Natural killer cell (primary cell): ENCODE data around the gene NCCRP1. TPM values are rescaled to one million over a fixed set of nuclear protein-coding genes. Genes with fewer than 3 reads are reported as not detected.

ENCODE experiments used
- ATAC-seq, 3 donors: fragments of 150-1000 bp in 2 of 3; fragments of 200-7000 bp in 1 of 3; cut with Tn5 transposase; 1 replicate in 1 of 3; 2 replicates in 2 of 3; pipeline ENCODE4 v1.10.0; 2021; ENCODE audit warnings: mild to moderate bottlenecking in 2 of 3, moderate library complexity in 2 of 3
- DNase-seq, 2 donors: peaks; one replicate each; pipeline versions ENCODE4 v3.0.0 to v3.0.0-alpha.2; 2013 to 2021; ENCODE audit warnings: mixed read lengths in 1 of 2
- H3K27ac ChIP-seq: one replicate; pipeline ENCODE4 v1.5.1; 2013; ENCODE audit warnings: mild to moderate bottlenecking, low read length
- H3K27me3 ChIP-seq: one replicate; pipeline ENCODE4 v1.6.1; 2013; ENCODE audit warnings: low read length; ENCODE audit not compliant: control insufficient read depth, insufficient read depth
- H3K36me3 ChIP-seq: one replicate; pipeline ENCODE4 v1.6.1; 2013; ENCODE audit warnings: low read length; ENCODE audit not compliant: control insufficient read depth, insufficient read depth
- H3K4me1 ChIP-seq: one replicate; pipeline ENCODE4 v1.6.1; 2013; ENCODE audit warnings: low read length; ENCODE audit not compliant: control insufficient read depth, insufficient read depth
- H3K4me3 ChIP-seq: one replicate; pipeline ENCODE4 v1.5.1; 2013; ENCODE audit warnings: low read length
- H3K9me3 ChIP-seq: one replicate; pipeline ENCODE4 v1.6.1; 2013; ENCODE audit warnings: low read length; ENCODE audit not compliant: control insufficient read depth, insufficient read depth
- H3K27ac Mint-ChIP-seq, 2 donors: one replicate each; pipeline ENCODE4 v1.8.0; 2022; ENCODE audit warnings: mild to moderate bottlenecking in 2 of 2, mixed read lengths in 2 of 2, moderate library complexity in 1 of 2
- H3K27me3 Mint-ChIP-seq, 2 donors: one replicate each; pipeline ENCODE4 v1.8.0; 2022; ENCODE audit warnings: low read depth in 2 of 2, mixed read lengths in 2 of 2
- H3K36me3 Mint-ChIP-seq: one replicate; pipeline ENCODE4 v1.8.0; 2022; ENCODE audit warnings: mixed read lengths
- H3K4me1 Mint-ChIP-seq, 2 donors: one replicate each; pipeline ENCODE4 v1.8.0; 2022; ENCODE audit warnings: mixed read lengths in 2 of 2
- H3K4me3 Mint-ChIP-seq: one replicate; pipeline ENCODE4 v1.8.0; 2022; ENCODE audit warnings: mild to moderate bottlenecking, moderate library complexity, mixed read lengths
- H3K9me3 Mint-ChIP-seq, 2 donors: one replicate each; pipeline ENCODE4 v1.8.0; 2022; ENCODE audit warnings: mixed read lengths in 2 of 2
- whole genome bisulfite sequencing: methylation state at CpG from one replicate; pipeline ENCODE4 v1.1.7; 2013; ENCODE audit warnings: missing lambda C conversion rate; ENCODE audit not compliant: insufficient coverage; 5-methylcytosine and 5-hydroxymethylcytosine counted together
- intact Hi-C: fragments of 100-400 bp; cut with micrococcal nuclease; formaldehyde crosslinking; loops from one replicate; pipeline ENCODE4 v1.14.2; 2022
- total RNA-seq, 4 donors: library from RNA; stranded (reverse); fragments of 120-200 nt in 1 of 4; gene quantifications; one replicate each; pipeline versions ENCODE4 v1.2.3 to v1.2.4, GENCODE V29; 2013 to 2022
- TF ChIP-seq, protein P1 (sequence below): fragments of 200-600 bp; IDR thresholded peaks from one replicate; pipeline ENCODE4 v1.8.0; 2022; ENCODE audit warnings: antibody characterized with exemption

Gene NCCRP1
- total RNA-seq, 3 donors from 2014 or later (not counting 1 experiment from before 2014, with no cell fraction given): not detected

DNA sequence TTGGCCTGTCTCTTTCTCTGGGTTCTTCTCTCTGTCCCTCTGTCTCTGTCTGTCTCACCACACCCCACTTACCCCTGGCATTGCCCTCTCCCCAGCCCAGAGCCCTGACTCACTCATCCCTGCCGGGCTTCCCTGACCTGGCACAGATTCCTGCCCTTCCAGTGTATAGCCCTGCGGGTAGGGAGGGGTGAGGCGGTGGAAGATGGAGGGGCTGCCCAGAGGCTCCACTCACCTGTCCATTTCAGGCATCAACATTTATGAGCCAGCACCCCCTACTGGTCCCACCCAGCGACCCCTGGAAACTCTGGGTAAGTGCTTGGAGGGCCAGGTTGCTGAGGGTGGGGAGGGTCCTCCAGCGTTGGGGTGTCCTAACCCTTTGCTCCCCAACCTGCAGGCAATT, 1.0 kb downstream of the NCCRP1 start:
- H3K9me3 ChIP-seq: no peaks in the 10 kb centered on the region
- DNase-seq (no peak), ATAC-seq (no peak)
- H3K27ac ChIP-seq: no peak overlapping the region
- no peak overlapping the region for H3K27ac Mint-ChIP-seq
- H3K9me3 Mint-ChIP-seq: no peaks in the 10 kb centered on the region
- peaks cover 6 to 21% of the 10 kb centered on the region in 2 donors for H3K4me1 Mint-ChIP-seq
- TF ChIP-seq, protein P1, sequence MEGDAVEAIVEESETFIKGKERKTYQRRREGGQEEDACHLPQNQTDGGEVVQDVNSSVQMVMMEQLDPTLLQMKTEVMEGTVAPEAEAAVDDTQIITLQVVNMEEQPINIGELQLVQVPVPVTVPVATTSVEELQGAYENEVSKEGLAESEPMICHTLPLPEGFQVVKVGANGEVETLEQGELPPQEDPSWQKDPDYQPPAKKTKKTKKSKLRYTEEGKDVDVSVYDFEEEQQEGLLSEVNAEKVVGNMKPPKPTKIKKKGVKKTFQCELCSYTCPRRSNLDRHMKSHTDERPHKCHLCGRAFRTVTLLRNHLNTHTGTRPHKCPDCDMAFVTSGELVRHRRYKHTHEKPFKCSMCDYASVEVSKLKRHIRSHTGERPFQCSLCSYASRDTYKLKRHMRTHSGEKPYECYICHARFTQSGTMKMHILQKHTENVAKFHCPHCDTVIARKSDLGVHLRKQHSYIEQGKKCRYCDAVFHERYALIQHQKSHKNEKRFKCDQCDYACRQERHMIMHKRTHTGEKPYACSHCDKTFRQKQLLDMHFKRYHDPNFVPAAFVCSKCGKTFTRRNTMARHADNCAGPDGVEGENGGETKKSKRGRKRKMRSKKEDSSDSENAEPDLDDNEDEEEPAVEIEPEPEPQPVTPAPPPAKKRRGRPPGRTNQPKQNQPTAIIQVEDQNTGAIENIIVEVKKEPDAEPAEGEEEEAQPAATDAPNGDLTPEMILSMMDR: no peak
- no peaks in the 10 kb centered on the region for H3K36me3 Mint-ChIP-seq
- peaks cover 33 to 45% of the 10 kb centered on the region in 2 donors for H3K27me3 Mint-ChIP-seq
- peaks cover 34% of the 10 kb centered on the region for H3K27me3 ChIP-seq
- no peaks in the 10 kb centered on the region for H3K36me3 ChIP-seq
- 42% methylated on average over 2 of the region's 5 CpGs for WGBS
- intact Hi-C loops: no loop called here
- H3K4me1 ChIP-seq: peaks cover 20% of the 10 kb centered on the region
- peak overlapping the region; percentile 55 for H3K4me3 Mint-ChIP-seq
- H3K4me3 ChIP-seq: no peak overlapping the region

DNA sequence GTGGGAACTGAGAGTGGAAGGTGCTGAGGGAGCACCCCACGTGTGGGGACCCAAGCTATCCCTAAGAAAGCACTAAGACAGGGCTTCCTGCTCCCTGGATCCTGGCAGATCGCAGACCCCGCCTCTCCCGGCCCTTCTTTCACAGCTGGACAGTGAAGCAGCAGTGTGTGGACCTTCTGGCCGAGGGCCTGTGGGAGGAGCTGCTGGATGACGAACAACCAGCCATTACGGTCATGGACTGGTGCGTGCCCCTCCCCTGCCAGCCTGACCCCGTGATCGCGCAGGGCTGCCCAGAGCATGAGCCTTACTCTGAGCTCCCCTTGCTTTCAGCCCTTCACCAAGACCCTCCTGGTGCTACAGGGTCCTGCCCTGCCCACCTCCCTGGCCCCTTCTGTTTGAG, 2.3 kb downstream of the NCCRP1 start:
- WGBS: 60% methylated on average over 11 of the region's 11 CpGs
- no peak overlapping the region for H3K27ac ChIP-seq
- H3K9me3 ChIP-seq: no peaks in the 10 kb centered on the region
- peaks cover 6 to 21% of the 10 kb centered on the region in 2 donors for H3K4me1 Mint-ChIP-seq
- TF ChIP-seq, protein P1: no peak
- no peak overlapping the region for H3K4me3 ChIP-seq
- H3K27ac Mint-ChIP-seq: no peak overlapping the region
- no peak overlapping the region for H3K4me3 Mint-ChIP-seq
- intact Hi-C loops: no loop called here
- peaks cover 45% of the 10 kb centered on the region for H3K27me3 ChIP-seq
- no peaks in the 10 kb centered on the region for H3K36me3 ChIP-seq
- no peak for ATAC-seq
- H3K4me1 ChIP-seq: peaks cover 20% of the 10 kb centered on the region
- no peaks in the 10 kb centered on the region for H3K9me3 Mint-ChIP-seq
- no peak for DNase-seq
- H3K36me3 Mint-ChIP-seq: no peaks in the 10 kb centered on the region
- H3K27me3 Mint-ChIP-seq: peaks cover 46 to 48% of the 10 kb centered on the region in 2 donors

DNA sequence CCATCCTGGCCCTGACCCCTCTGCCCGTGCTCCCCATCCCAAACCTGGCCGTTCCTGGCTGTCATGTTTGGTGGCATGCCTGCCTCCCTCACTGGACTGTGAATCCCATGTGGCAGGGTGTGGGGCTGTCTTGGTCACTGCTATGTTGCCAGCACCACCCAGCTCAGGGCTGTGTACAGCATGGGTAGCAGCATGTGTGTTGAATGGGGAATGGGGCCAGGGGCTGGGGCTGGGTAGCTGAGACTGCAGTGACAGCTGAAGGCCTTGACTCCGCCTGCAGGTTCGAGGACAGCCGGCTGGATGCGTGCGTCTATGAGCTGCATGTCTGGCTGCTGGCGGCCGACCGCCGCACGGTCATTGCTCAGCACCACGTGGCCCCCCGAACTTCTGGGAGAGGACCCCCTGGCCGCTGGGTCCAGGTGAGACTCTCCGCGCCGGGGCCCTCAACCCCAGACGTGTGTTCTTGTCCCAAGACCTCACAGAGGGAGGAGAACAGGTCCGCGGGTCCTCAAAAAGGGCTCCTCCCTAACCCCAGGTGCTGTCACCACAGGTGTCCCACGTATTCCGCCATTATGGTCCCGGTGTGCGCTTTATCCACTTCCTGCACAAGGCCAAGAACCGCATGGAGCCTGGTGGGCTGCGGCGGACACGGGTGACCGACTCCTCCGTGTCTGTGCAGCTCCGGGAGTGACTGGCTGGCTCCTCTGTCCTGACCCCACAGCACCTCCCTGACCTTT, 3.5 kb downstream of the NCCRP1 start:
- Histone ChIP-seq H3K4me1 (peaks cover 20% of the 10 kb centered on the region), H3K36me3 (no peaks in the 10 kb centered on the region), H3K27me3 (peaks cover 48% of the 10 kb centered on the region), H3K9me3 (no peaks in the 10 kb centered on the region), H3K4me3 (no peak overlapping the region), H3K27ac (no peak overlapping the region)
- DNase-seq (no peak), ATAC-seq (no peak)
- H3K9me3 Mint-ChIP-seq: no peaks in the 10 kb centered on the region
- H3K4me3 Mint-ChIP-seq: no peak overlapping the region
- H3K27ac Mint-ChIP-seq: no peak overlapping the region
- H3K36me3 Mint-ChIP-seq: no peaks in the 10 kb centered on the region
- intact Hi-C loops: no loop called here
- peaks cover 53% of the 10 kb centered on the region in 2 donors for H3K27me3 Mint-ChIP-seq
- 85% methylated on average over 32 of the region's 32 CpGs for WGBS
- TF ChIP-seq, protein P1: no peak
- H3K4me1 Mint-ChIP-seq: peaks cover 6 to 21% of the 10 kb centered on the region in 2 donors

DNA sequence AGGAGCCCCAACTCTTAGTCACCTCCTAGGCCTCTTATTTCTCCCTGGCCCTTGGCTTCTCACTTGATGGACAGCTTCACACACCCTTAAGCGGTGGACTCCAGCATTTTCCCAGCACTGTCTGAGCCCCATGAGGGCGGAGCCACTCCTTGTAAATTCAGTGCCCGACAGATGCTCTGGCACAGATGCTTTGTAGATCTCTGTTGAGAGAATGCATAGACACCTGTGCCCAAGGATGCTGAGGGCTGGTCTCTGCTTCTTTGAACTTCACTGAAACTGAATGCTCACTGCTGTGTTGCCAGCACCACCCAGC, 4.0 kb downstream of the NCCRP1 start:
- 87% methylated on average over 3 of the region's 3 CpGs for WGBS

More for the DNA sequence above, 4.0 kb downstream of the NCCRP1 start:
- H3K9me3 ChIP-seq: no peaks in the 10 kb centered on the region
- Mint-ChIP-seq H3K9me3 (no peaks in the 10 kb centered on the region), H3K4me3 (no peak overlapping the region), H3K36me3 (no peaks in the 10 kb centered on the region), H3K27me3 (peaks cover 53 to 55% of the 10 kb centered on the region in 2 donors), H3K4me1 (peaks cover 6 to 17% of the 10 kb centered on the region in 2 donors), H3K27ac (no peak overlapping the region)
- ATAC-seq: no peak
- H3K36me3 ChIP-seq: no peaks in the 10 kb centered on the region
- TF ChIP-seq, protein P1: no peak
- H3K27me3 ChIP-seq: peaks cover 48% of the 10 kb centered on the region
- H3K4me3 ChIP-seq: no peak overlapping the region
- H3K27ac ChIP-seq: no peak overlapping the region
- intact Hi-C loops: no loop called here
- no peak for DNase-seq
- H3K4me1 ChIP-seq: peaks cover 17% of the 10 kb centered on the region
